Medulla oblongata (tissue), 1 donor: ENCODE data around the gene ONECUT2.

Source experiments
- DNase-seq: peaks from one replicate; pipeline ENCODE4 v3.0.0-alpha.2; 2015; ENCODE audit errors: extremely low spot score

ONECUT2 gene

GRCh38 chr18:57523171-57523956 is 88.2 kb downstream of the ONECUT2 start:
- DNase-seq: peak; percentile 71

GRCh38 chr18:57527556-57528229 is 92.5 kb downstream of the ONECUT2 start:
- DNase-seq: no peak

DNA sequence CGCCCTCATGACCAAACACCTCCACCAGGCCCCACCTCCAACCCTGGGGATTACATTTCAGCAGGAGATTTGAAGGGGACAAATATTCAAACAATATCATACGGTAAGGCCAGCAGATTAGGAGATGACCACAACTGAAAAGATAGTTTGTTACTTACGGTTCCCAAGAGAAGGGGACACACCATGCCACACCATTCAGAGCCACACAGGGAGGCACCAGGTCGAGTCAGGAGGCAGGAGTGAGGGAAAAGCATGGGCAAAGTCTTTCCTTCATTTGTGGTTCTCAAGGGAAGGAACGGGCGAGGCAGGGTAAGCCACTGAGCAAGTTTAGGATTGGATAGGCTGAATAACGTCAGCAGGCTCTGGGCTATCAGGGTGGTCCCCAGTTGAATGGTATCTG is 94.0 kb downstream of the ONECUT2 start:
- DNase-seq: no peak

DNA sequence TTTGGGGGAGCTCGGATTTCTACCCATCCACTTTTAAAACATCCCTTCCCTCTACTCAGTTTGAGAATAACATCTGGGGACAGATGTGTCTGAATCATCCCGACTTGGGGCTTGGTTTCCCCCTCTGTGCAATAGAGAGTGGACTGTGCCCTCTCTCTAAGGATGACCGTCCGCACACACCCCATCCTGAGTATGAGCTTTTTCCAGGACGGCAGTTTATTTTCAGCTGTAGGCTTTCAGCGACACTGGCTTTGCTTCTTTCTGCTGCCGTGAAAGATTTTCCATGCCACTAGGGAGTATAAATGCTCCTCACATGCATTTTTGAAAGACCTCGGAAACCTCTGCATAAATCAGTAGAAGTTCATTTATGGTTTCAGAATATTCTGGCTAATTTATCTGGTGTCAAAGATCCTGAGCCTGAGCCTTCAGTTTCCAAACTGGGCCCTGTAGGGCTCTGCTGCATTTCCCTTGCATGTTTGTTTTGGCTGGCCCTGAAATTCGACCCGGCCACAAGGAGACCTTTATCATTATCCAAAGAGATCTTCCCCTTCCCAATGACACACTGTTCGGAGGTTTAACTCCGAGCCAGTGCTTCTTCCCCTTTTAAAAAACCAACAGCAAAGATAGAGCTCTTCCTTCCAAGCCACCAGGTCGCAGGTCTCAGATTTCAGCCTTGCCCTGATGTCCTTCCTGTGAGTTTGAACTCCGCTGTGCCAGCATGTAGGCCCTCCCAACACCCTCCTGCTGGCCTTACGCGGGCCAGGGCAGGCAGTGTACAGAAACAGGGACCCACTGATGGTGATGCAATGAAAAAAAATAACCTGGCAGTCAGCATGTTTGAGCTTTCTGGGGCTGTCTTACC is 98.1 kb downstream of the ONECUT2 start:
- no peak for DNase-seq

DNA sequence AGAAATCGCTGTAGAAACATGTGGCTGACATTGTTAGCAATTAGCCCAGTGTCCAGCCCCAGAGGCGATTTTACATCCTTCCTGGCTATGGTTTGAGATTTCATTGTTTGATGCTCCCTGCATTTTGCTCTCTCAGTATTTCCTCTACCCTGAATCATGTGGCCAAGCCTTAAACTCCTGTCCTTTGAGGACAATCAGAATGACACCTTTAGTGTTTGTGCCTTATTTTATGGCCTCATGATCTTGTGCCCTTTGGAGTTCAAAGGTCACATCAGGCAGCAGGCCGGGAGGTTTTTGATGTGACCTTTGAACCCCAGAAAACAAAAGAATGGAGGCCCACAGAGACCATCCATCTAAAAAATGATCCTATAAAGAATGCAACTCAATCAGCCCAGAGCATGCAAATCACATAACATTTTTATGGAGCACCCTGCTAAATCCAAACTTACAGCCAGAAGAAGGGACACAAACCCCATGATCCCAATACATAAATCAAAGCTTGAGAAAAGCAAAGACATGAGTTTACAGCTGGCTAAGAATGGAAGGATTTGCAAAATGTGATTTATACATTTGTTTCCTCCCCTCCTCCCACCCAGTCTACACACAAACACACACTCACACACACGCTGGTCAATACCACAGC is 98.8 kb downstream of the ONECUT2 start:
- no peak for DNase-seq

GRCh38 chr18:57534511-57534909 is 99.3 kb downstream of the ONECUT2 start:
- DNase-seq: no peak

- no peak for DNase-seq
Observed at GRCh38 chr18:57538614-57539013, 103.4 kb downstream of the ONECUT2 start.

DNA sequence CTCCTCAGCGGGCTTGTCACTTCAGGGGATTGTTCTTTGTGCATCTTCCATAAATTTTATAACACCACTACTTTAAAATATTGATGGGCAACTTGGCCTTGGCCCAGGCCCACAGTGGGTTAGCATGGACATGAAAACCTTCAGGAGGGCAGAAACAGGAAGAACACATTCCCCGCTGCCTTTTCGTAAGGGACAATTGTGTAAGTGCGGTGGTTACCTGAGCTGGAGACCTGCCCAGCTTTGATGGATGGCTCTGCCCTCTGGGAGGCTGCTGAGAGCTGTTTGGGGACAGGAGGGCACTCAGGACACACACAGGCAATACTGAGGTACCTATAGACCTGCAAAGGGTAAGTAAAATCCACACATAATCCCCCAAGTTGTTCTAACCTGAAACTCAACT is 104.5 kb downstream of the ONECUT2 start:
- no peak for DNase-seq
